Measurements from ENCODE around the gene JCHAIN.
"Not testable (repeated sequence)": the region's sequence is repeated elsewhere in the genome, so short reads cannot be mapped to it uniquely, and the experiment has no call there.

The JCHAIN gene

DNA sequence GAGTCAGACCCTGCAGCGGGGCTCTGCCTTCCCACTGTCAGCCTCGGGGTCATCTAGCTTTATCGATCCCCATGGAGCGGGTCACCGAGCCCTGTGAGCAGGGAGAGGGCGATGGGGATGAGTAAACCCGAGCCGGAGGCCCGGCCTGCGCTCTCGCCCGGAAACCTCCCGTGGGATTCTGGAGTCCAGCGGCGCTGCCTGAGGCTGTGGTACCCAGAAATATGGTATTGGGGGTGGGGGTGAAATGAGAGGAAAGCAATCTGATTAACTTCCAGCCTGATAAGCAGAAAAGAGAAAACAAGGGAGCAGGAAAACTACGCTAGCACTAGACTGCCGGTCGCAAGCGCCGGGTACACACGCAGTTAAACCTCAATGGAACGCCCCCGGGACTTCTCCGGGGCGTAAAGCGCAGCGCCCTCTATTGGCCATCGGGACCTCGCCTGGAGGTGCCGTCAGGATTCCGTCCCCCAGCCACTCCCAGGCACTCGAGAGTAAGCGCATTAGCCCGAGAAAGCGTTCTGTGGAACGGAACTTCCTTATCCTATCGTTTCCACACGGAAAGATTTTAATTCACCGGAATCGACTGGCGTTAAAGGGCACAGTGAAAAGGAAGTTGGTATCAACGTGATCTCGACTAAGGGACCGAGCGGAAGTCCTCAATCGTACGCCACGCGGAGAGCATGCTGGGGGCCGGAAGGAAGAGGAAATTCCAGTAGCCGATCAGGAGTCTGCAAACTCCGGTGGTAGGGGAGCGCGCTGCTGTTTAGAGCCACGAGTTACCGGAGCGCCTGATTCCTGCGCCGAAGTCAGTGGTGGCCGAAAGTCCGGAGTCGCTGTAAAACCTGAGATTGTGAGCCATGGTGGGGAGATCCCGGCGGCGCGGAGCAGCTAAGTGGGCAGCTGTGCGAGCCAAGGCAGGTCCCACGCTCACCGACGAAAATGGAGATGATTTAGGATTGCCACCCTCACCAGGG, 21.8 kb upstream of the JCHAIN start, which contains the start of gene UTP3:
TSS of gene UTP3 (plus strand) at position 712 of the 974 bp plus-strand sequence. CDS start at position 858, 146 bp downstream.
- peak; percentile 96 for DNase-seq

GRCh38 chr4:70687392-70687791, 21.1 kb upstream of the JCHAIN start:
- DNase-seq = no peak

DNA sequence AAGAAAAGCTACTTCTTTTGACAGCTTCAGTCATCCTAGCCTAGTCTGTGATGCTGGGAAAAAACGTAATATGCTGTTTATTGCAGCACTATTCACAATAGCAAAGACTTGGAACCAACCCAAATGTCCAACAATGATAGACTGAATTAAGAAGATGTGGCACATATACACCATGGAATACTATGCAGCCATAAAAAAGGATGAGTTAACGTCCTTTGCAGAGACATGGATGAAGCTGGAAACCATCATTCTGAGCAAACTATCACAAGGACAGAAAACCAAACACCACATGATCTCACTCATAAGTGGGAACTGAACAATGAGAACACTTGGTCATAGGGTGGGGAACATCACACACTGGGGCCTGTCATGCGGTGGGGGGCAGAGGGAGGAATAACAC, 15.8 kb upstream of the JCHAIN start:
- DNase-seq = not testable (repeated sequence)

DNA sequence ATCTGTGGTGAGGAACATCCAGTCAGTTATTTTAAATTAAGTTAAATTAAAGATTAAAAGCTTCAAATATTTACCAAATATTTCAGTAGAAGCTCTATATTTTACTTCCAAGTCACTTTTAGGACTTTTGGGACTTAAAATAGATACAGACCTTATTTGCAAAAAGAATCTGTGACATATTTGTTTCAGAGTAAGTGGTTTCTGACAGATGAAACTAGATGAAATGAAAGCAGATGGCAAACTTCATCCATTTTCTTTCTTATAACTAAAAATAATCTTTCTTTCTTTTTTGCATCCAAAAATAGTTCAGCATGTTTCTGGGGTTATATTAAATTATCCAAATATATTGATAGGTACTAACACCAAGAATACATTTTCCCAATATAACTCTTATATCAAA, 15.4 kb upstream of the JCHAIN start:
- DNase-seq = no peak

- DNase-seq = no peak
Measured at GRCh38 chr4:70680934-70681333, 14.6 kb upstream of the JCHAIN start.

DNA sequence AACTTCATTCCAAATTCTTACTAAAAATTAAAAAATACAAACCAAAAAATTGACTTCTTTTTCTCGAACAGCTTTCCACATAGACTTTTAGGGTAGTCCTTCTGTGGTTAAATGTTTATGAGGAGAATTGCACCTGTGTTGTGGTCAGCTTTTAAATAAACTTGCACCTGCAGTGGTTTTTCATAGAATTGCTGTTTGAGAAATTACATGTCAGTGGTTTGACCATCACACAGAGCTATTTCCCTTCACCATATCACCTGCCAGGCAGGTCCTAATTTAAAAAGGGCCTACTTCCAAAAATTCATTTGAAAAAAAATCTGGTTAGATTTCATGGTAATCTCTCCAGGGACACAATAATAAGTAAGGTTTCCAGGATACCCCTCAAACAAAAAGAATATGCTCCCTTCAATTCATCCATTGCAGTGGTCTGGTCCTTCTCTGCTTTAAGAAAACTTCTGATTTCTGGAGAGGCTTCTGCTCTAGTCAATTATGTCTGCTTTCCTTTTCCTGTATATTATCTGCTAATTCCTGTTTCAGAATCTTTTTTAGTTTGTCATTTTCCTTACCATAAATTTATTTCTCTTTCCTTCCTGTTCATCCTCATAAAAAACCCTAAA, 12.2 kb upstream of the JCHAIN start:
- no peak for DNase-seq

DNA sequence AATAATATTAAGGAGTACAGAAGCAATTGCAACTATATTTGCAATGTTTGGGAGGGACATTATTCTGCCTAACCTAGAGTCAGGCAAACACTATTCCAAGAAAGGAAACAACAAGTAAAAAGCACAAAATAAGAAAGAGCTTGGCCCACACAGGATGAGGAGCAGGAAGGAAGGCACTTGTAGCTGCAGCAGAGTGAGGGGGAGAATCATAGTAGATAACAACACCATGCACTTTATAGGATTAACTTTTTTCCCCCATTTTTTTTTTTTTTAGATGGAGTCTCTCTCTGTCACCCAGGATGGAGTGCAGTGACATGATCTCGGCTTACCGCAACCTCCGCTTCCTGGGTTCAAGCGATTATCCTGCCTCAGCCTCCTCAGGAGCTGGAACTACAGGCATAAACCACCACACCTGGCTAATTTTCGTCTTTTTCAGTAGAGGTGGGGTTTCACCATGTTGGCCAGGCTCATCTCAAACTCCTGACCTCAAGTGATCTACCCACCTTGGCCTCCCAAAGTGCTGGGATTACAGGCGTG, 10.3 kb upstream of the JCHAIN start:
- no peak for DNase-seq

GRCh38 chr4:70674731-70675130, 8.4 kb upstream of the JCHAIN start:
- DNase-seq = no peak

DNA sequence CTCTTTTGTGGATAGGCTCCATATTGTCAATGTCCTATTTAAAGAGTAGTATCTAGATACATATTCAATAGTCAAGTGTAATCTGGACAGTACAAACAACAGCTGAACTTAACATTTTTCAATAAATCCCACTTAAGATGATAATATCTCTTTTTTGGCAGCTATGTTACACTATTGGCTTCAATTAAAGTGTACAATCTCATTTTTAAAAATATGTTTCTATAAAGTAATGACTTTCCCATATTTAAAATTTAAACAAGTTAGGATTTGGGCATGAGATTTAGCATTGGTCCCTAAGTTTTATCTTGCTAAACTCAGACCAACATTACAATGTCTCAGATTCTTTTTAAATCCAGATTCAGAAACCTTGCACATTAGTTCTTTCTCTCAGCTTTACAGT, 7.9 kb upstream of the JCHAIN start:
- DNase-seq = no peak

DNA sequence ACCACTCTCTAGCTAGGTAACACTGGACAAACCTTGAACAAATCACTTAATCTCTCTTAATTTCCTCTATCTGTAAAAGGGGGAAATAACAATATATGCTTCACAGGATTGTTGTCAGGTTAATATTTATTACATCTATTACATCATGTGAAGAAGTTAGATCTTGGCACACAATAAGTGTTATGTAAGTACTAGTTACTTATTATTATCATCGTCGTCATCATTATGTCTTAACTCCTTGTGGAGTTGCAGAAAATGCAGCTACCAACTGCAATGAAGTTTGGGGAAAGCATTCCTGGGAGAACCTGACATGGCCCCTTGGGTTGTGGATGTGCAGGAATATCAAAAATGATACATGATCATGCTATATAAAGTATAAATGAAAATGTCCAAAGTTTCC, 4.8 kb upstream of the JCHAIN start:
- DNase-seq = no peak

DNA sequence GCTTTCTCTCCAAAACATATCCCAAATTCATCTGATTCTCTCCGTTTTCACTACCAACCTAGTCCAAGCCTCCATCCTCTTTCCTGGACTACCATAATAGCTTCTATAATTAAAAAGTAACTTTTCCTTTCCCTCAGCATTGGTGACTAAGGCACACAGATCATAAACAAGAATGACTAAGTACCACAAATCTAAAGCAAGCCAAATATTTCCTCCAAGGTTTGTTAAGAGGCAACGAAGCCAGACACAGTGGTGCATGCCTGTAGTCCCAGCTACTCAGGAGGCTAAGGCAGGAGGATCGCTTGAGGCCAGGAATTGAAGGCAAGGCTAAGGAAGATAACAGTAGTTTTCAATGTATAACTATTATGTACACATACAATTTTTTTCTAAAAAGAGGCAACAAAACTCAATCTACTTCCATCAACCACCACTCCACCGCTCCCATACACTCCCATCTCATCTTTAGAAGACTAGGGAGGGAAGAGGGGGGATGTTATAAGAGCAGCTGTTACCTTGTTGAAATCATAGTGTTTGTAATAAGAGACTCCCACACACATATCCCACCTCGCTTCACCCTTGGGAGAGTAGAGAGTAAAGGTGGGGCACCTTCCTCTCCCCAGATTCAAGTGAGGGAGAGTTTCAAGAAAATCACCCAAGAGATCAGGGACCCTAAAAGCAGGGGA, 4.2 kb upstream of the JCHAIN start:
- peak; percentile 1 for DNase-seq

DNA sequence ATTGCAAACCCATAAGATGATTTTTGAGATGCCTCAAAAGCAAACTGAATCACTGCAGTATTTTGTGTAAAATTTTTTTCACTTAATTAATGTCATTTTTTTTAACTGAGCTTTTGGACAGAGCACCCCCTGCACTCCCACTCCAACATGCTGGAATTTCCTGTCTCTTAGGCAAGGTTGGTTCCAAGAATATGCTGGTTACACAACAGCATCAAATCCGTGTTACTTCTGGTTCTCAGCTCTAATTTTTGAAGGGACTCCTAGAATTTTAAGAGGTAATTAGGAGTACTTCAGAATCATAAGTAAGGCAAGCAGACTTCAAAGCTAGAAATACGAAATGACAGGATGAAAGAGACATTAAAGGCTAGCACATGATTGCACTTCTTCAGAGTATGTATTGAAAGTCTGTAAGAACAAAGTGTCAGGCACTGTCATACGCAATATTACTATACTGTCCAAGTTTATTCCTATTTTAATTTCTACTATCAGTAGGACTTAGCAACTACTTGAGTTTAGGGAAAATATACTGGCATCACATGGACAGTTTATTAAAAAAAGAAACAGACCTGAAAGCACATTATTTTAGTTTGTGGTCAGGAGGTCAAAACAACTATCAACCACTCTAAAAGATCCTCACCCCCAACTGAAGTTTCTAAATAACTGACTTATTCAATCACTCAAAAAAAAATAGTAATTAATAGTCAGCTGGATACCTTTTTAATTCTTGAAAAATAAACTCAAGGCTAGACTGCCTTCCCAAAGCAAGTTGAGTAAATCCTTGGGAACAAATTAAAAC, 1.6 kb upstream of the JCHAIN start:
- no peak for DNase-seq

GRCh38 chr4:70661309-70661922, 4.9 kb downstream of the JCHAIN start:
- not testable (repeated sequence) for DNase-seq

- DNase-seq = no peak
Measured at GRCh38 chr4:70660106-70660505, 6.2 kb downstream of the JCHAIN start.

DNA sequence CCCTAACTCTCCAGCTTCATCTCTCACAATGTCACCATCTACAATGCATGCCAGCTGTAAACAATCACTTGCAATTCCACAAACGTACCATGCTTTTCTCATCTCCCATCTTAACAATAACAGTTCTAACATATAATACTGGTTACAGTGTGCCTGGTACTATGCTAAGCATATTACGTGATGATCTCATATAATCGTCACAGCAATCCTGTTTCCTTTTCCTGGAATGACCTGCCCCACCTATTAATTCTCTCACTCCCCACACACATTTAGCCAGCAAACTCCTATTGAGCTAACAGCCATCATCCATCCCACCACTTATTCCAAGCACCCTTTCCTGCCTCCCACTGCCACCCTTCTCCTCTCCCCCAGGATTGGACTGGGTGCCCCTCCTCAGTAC, 7.9 kb downstream of the JCHAIN start:
- DNase-seq = no peak

GRCh38 chr4:70657326-70657725, 9.0 kb downstream of the JCHAIN start:
- DNase-seq = no peak

GRCh38 chr4:70654605-70655011, 11.7 kb downstream of the JCHAIN start:
- no peak for DNase-seq

- DNase-seq = peak; percentile 39
Measured at GRCh38 chr4:70651864-70652506, 14.3 kb downstream of the JCHAIN start.

DNA sequence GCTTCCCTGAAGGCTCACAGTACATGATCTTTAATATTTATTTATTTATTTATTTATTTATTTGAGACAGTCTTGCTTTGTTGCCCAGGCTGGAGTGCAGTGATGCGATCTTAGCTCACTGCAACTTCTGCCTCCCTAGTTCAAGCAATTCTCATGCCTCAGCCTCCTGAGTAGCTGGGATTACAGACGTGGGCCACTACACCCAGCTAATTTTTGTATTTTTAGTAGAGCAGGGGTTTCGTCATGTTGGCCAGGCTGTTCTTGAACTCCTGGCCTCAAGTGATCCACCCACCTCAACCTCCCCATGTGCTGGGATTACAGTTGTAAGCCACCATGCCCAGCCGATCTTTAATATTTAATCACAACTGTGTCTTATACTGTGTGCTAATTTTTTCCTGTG, 15.6 kb downstream of the JCHAIN start:
- DNase-seq = not testable (repeated sequence)

GRCh38 chr4:70640192-70640591, 26.1 kb downstream of the JCHAIN start:
- no peak for DNase-seq

DNA sequence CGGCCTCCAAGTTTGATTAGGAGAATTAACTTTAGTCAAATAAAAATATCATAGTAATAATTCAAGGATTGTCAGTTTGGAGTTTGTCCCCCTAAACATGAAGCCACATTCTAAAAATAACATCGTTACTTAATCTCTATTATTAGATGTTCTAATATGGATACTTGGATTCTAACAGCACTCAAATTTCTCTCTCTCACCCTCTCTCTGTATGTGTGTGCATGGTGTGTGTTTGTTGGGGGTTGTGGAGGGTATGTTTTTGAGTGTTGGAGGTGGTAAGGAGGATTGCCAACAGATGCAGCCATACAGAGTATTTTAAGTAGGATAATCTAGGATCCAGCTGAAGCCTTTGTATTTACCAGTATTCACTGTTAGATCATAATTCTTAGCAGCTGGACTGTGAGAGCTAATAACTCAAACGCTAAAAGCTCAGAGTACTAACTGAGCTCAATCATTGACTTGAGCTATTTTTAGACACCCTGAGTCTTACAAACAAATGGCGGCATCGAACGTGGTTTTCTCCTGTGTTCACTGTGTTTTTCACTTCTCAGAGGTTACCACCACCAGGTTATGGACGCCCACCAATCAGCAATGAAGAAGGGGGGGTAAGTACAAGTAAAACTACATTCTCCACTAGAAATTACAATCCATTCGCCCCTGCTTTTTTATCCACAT, 28.9 kb downstream of the JCHAIN start:
- DNase-seq = peak; percentile 62

Measured in NCI-H2171 treated with DMSO at 0.1 percent for 48 hours (cell line).